ENCODE measurements around the gene TAF11. TPM values are rescaled to one million over a fixed set of nuclear protein-coding genes. Genes with fewer than 3 reads are reported as not detected.

The TAF11 gene
- total RNA-seq, 1 donor from 2014 or later = 48.6 TPM

DNA sequence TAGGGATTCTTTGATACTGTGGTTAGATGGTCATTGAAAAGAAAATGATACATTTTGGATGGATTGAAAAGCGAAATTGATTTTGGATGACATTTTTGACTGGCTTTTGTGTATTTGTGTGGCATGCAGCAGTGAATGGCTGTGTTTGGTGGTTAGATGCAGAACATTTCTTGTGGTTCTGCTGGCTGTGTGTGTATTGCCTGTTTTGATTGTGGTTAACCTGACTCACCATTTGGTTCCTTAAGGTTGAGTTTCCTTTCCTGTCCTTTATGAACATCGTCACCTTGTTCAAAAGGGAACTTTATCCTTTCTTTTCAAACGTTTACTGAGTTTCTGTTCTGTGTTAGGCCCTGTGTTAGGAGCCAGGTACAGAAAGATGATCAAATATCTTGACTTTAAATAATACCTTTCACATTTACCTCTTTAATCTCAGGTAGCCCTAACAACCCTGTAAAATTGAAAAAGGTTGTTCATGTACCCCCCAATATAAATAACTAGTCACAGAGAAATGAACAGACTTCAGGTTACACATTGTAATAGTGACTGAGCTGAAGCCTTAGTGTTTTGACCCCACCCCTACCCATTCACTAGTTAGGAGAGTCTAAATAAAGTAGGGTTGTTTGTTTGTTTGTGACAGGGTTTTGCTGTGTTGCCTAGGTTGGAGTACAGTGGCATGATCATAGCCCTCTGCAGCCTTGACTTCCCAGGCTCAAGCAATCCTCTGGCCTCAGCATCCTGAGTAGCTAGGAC, 25.0 kb upstream of the TAF11 start:
- H3K27ac Mint-ChIP-seq (ENCODE audit: unreplicated experiment) = no peak overlapping the region
- TF ChIP-seq, protein P1, sequence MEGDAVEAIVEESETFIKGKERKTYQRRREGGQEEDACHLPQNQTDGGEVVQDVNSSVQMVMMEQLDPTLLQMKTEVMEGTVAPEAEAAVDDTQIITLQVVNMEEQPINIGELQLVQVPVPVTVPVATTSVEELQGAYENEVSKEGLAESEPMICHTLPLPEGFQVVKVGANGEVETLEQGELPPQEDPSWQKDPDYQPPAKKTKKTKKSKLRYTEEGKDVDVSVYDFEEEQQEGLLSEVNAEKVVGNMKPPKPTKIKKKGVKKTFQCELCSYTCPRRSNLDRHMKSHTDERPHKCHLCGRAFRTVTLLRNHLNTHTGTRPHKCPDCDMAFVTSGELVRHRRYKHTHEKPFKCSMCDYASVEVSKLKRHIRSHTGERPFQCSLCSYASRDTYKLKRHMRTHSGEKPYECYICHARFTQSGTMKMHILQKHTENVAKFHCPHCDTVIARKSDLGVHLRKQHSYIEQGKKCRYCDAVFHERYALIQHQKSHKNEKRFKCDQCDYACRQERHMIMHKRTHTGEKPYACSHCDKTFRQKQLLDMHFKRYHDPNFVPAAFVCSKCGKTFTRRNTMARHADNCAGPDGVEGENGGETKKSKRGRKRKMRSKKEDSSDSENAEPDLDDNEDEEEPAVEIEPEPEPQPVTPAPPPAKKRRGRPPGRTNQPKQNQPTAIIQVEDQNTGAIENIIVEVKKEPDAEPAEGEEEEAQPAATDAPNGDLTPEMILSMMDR (conservative IDR thresholded peaks at IDR 0.05) = no peak
- no peak overlapping the region for H3K4me3 Mint-ChIP-seq
- no peaks in the 10 kb centered on the region for H3K9me3 Mint-ChIP-seq
- H3K4me1 Mint-ChIP-seq = peaks cover 4% of the 10 kb centered on the region
- DNase-seq (ENCODE audit: low read depth, low spot score) = no peak
- no peaks in the 10 kb centered on the region for H3K27me3 Mint-ChIP-seq (ENCODE audit: low read depth)
- H3K36me3 Mint-ChIP-seq (ENCODE audit: low read depth) = no peaks in the 10 kb centered on the region

DNA sequence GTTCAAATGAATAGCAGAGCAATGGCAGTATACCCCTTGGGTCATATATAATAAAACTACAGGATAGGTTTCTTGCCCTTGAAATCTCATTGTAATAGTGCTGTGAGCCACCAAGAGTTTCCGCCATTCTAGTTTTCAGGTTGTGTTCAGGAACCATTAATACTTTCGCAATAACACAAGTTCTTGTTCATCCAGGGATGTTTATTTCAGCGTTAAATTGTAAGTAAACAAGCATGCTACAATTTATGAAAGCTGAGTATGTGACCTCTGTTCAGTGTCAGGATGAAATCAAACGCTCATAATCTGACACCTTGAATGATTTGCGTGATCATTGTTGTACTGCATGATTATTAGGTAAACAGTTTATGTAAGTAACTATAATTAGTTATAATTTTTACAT, 24.0 kb upstream of the TAF11 start:
- no peaks in the 10 kb centered on the region for H3K9me3 Mint-ChIP-seq

DNA sequence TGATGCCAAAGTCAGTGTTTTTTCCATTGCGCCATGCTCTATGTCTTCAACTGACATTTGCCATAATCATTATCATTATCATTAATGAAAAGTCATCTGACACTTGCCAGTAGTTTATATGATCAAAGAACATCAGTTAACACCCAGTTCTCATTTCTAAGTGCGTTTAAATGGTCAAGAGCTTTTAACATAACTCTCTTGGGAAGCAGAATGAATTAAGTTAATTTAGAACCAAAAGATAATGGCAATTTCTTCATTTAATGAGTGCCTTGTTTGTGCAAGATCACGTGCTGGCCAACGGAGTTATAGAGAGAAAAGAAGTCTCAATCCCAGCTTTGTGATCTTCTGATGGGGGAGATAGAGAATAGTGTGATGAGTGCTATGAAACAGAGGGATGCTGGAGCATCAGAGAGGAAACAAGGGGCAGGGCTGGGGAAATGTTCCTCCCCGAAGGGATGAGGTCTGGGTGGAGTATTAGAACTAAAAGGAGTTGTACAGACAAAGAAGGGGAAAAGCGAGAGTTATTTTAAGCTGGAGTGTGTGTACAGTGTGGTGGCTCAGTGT, 21.6 kb upstream of the TAF11 start:
- H3K4me1 Mint-ChIP-seq = peaks cover 4% of the 10 kb centered on the region
- TF ChIP-seq, protein P1 (conservative IDR thresholded peaks at IDR 0.05) = no peak
- H3K9me3 Mint-ChIP-seq = no peaks in the 10 kb centered on the region
- no peak for DNase-seq (ENCODE audit: low read depth, low spot score)
- no peaks in the 10 kb centered on the region for H3K27me3 Mint-ChIP-seq (ENCODE audit: low read depth)
- no peaks in the 10 kb centered on the region for H3K36me3 Mint-ChIP-seq (ENCODE audit: low read depth)
- H3K27ac Mint-ChIP-seq (ENCODE audit: unreplicated experiment) = no peak overlapping the region
- no peak overlapping the region for H3K4me3 Mint-ChIP-seq

More for the DNA sequence above, 24.0 kb upstream of the TAF11 start:
- Mint-ChIP-seq H3K4me1 (peaks cover 4% of the 10 kb centered on the region), H3K27me3 (ENCODE audit: low read depth) (no peaks in the 10 kb centered on the region), H3K27ac (ENCODE audit: unreplicated experiment) (no peak overlapping the region), H3K4me3 (no peak overlapping the region), H3K36me3 (ENCODE audit: low read depth) (no peaks in the 10 kb centered on the region)
- no peak for DNase-seq (ENCODE audit: low read depth, low spot score)
- TF ChIP-seq, protein P1 (conservative IDR thresholded peaks at IDR 0.05) = no peak

DNA sequence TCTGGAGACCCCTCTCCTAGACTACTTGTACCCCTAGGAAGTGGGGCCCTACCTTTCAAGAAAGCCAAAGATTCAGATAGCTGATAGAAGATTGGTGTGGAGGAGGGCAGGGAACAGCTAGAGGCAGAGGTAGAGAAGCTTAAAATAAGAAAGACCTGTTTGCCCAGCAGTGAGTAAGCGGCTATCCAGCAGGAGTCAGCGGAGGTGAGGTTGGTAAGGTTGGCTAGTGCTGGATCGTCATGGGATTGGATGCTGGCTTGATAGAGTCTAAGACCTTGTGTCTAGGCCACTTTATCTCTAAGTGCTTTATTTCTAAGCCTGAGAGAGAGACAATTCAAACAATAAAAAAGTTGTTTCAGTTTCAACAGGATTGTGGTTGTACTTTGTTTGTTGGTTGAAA, 20.4 kb upstream of the TAF11 start:
- no peak for DNase-seq (ENCODE audit: low read depth, low spot score)
- Mint-ChIP-seq H3K9me3 (no peaks in the 10 kb centered on the region), H3K27ac (ENCODE audit: unreplicated experiment) (no peak overlapping the region), H3K27me3 (ENCODE audit: low read depth) (no peaks in the 10 kb centered on the region), H3K36me3 (ENCODE audit: low read depth) (no peaks in the 10 kb centered on the region), H3K4me3 (no peak overlapping the region), H3K4me1 (peaks cover 4% of the 10 kb centered on the region)
- TF ChIP-seq, protein P1 (conservative IDR thresholded peaks at IDR 0.05) = no peak

DNA sequence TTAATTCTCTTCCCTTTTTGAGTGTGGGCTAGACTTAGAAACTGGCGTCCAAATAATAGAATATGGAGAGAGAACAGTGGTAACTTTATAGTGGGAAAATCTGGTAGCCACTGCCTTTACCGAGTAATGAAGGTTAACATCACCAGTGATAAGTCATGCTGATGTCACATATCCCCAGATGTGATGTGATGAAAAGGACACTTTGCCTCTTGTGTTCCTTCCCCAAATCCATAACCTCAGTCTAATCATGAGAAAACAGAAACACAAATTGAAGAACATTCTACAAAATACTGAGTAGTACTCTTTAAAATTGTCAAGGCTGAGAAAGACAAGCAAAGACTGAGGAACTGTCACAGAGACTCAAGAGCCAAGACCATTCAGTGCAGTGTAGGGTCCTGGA, 19.0 kb upstream of the TAF11 start:
- Mint-ChIP-seq H3K27ac (ENCODE audit: unreplicated experiment) (no peak overlapping the region), H3K36me3 (ENCODE audit: low read depth) (no peaks in the 10 kb centered on the region), H3K9me3 (no peaks in the 10 kb centered on the region), H3K27me3 (ENCODE audit: low read depth) (no peaks in the 10 kb centered on the region), H3K4me3 (no peak overlapping the region), H3K4me1 (peaks cover 4% of the 10 kb centered on the region)
- DNase-seq (ENCODE audit: low read depth, low spot score) = no peak
- TF ChIP-seq, protein P1 (conservative IDR thresholded peaks at IDR 0.05) = no peak
